PFSK-1 (cell line): ENCODE measurements around the gene GINS3.

Source experiments
- FOXP2 ChIP-seq: optimal IDR thresholded peaks from 2 replicates; pipeline ENCODE3; 2011; ENCODE audit warnings: borderline replicate concordance, control low read depth, inconsistent platforms; ENCODE audit not compliant: insufficient read depth; ENCODE audit errors: extremely low read length, extremely low read depth
- POLR2AphosphoS5 ChIP-seq: IDR thresholded peaks from 2 replicates; pipeline ENCODE4 v1.6.1; 2012; ENCODE audit warnings: low read depth, mild to moderate bottlenecking, control low read depth, low read length, moderate library complexity
- REST ChIP-seq, 2 experiments: IDR thresholded peaks; 2 replicates each; pipeline versions ENCODE4 v1.6.1 to v1.8.0; 2011 to 2012; ENCODE audit warnings: low read depth in 2 of 2, low read length in 2 of 2, control low read depth in 1 of 2, inconsistent platforms in 1 of 2, mild to moderate bottlenecking in 1 of 2, moderate library complexity in 1 of 2; ENCODE audit not compliant: insufficient read depth in 1 of 2
- SIN3A ChIP-seq: IDR thresholded peaks from 2 replicates; pipeline ENCODE4 v1.6.1; 2012; ENCODE audit warnings: mild to moderate bottlenecking, low read length, moderate library complexity, borderline replicate concordance; ENCODE audit not compliant: insufficient read depth
- TAF1 ChIP-seq: IDR thresholded peaks from 2 replicates; pipeline ENCODE4 v1.6.1; 2012; ENCODE audit warnings: low read length, control low read depth, borderline replicate concordance; ENCODE audit not compliant: insufficient read depth

GINS3 gene

DNA sequence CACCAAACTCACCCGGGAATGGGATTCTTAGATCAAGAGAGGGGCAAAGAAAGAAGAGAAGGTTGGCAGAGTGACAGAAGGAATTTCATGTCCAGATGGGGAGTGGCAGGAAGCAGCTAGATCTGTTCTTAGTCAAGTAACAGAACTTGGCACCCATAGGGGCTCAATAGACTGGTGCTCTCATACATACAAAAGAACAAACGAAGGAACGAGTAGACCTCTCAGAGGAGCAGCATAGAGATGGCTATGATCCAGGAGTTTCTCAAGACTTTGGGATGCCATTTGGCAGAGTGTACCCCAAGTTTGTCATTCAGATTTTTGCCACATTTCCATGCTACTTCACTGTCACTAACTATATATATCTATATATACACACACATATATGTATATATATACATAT is 47.9 kb downstream of the GINS3 start:
- TF ChIP-seq FOXP2 (no peak), REST (IDR thresholded peaks at IDR 0.05; ENCODE audit: insufficient read depth in 1 of 2, low read depth in 2 of 2, low read length in 2 of 2) (no peak), SIN3A (no peak), POLR2AphosphoS5 (no peak), TAF1 (no peak)

DNA sequence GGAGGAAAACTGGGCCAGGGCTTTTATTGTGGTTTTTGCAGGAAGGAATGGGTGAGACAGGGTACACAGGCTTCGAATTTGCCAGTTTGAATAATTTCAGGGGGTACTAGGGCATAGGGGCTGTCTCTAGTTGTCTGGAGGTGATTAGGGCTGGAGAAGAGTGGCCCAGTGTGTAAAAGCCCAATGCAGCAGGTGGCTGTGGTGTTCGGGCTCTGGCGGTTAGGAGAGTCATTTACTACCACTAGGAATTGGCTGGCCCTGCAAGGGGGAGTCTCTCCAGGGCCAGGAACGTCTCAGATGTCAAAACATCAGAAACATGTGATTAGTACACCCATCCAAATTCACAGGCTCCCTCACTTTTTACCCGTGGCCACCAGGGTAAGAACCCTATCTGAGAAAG is 50.3 kb downstream of the GINS3 start:
- TF ChIP-seq FOXP2 (no peak), POLR2AphosphoS5 (no peak), TAF1 (no peak), REST (IDR thresholded peaks at IDR 0.05; ENCODE audit: insufficient read depth in 1 of 2, low read depth in 2 of 2, low read length in 2 of 2) (no peak)

GRCh38 chr16:58443783-58444182 is 51.5 kb downstream of the GINS3 start:
- TF ChIP-seq POLR2AphosphoS5 (no peak), SIN3A (no peak), FOXP2 (no peak), TAF1 (no peak), REST (IDR thresholded peaks at IDR 0.05; ENCODE audit: insufficient read depth in 1 of 2, low read depth in 2 of 2, low read length in 2 of 2) (no peak)

- TF ChIP-seq SIN3A, result no peak
Measured at GRCh38 chr16:58444265-58444664, 52.0 kb downstream of the GINS3 start.

DNA sequence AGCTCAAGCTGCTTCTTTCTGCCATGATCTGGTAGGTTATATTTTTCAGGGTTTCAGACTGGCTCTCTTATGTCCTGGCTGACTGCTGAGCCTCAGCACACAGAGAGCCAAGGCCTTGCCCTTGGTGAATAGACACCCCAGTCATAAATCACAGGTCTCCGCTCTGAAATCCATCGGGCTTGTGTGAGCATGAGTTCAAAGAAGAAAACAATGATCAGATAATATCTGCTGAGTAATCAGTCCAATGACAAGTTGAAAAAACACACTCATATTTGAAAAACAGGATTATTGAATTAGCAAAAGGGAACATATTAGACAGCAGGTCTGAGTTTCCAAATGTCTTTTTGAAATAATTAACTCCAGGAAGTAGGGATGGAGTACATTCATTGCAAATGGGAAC is 56.6 kb downstream of the GINS3 start:
- no peak for TF ChIP-seq FOXP2
- TF ChIP-seq SIN3A, result no peak
- no peak for TF ChIP-seq POLR2AphosphoS5
- no peak for TF ChIP-seq REST (IDR thresholded peaks at IDR 0.05; ENCODE audit: insufficient read depth in 1 of 2, low read depth in 2 of 2, low read length in 2 of 2)
- no peak for TF ChIP-seq TAF1
